HG03457 (cell line): Measurements from ENCODE around the gene NR1H2.

ENCODE experiments used
- ATAC-seq: cut with Tn5 transposase; IDR thresholded peaks from one replicate; pipeline ENCODE4 v1.9.1; 2021; ENCODE audit warnings: moderate number of reproducible peaks; ENCODE audit not compliant: unreplicated experiment

Gene NR1H2

GRCh38 chr19:50420127-50420526 lies 43.9 kb downstream of the NR1H2 start:
- ATAC-seq = no peak

DNA sequence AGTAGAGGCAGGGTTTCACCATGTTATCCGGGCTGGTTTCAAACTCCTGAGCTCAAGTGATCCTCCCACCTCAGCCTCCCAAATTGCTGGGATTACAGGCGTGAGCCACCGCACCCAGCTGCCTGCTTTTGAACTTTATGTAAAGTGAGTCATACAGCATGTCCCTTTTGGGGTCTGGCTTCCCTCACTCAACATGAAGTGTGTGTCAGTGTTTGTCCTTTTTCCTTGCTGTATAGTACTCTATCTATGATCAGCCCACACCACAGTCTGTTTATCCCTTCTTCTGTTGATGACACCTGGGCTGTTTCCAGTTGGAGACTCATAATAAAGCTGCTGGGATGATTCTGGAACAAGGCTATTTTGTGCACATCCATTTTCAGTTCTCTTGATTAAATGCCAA lies 44.6 kb downstream of the NR1H2 start:
- no peak for ATAC-seq

DNA sequence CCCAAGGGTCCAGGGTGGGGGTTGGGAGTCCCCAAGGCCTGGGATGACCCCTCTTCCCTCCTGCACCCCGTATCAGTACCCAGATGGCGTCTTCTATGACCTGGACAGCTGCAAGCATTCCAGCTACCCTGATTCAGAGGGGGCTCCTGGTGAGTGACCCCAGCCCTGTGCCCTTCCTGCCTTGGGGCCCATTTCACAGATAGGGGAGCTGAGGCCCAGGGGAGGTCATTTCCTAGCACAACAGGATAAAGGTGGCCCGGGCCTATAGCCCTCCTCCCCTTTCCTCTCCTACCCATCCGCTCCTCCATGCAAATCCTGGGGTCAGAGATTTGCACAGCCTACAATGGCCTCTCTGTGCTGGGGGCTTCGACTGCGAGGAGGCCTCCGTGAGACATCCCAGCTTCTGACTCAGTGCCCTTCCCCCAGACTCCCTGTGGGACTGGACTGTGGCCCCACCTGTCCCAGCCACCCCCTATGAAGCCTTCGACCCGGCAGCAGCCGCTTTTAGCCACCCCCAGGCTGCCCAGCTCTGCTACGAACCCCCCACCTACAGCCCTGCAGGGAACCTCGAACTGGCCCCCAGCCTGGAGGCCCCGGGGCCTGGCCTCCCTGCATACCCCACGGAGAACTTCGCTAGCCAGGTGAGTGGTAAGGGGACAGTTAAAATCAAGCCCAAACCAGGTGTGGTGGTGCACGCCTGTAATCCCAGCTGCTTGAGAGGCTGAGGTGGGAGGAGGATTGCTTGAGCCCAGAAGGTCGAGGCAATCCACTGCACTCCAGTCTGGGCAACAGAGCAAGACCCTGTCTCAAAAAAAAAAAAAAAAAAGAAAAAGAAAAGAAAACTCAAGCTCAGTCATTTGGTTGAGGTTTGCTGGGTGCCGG lies 46.4 kb downstream of the NR1H2 start:
- no peak for ATAC-seq

- no peak for ATAC-seq
Measured at GRCh38 chr19:50423279-50424113, 47.2 kb downstream of the NR1H2 start.

- ATAC-seq = no peak
Measured at GRCh38 chr19:50425581-50425980, 49.3 kb downstream of the NR1H2 start.

DNA sequence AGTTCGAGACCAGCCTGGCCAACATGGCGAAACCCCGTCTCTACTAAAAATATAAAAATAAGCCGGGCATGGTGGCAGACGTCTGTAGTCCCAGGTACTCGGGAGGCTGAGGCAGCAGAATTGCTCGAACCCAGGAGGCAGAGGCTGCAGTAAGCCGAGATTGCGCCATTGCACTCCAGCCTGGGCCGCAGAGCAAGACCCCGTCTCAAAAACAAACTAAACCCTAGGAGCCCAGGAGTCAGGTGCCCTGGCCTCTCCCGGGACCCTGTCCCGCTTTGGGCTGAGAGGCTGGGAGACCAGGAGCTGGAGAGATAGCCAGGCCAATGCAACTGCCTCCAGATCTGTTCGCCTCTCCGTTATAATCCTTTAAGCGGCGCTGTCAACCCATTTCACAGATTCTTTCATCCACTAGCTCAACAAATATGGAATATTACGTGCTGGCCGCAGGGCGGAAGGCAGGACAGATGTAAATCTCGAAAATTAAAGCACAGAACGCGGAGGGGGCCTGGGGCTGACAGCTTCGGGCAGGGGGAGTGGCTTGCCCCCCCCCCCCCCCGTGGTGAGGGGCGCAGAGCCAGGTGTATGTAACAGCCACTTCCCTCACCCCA lies 51.2 kb downstream of the NR1H2 start:
- no peak for ATAC-seq

DNA sequence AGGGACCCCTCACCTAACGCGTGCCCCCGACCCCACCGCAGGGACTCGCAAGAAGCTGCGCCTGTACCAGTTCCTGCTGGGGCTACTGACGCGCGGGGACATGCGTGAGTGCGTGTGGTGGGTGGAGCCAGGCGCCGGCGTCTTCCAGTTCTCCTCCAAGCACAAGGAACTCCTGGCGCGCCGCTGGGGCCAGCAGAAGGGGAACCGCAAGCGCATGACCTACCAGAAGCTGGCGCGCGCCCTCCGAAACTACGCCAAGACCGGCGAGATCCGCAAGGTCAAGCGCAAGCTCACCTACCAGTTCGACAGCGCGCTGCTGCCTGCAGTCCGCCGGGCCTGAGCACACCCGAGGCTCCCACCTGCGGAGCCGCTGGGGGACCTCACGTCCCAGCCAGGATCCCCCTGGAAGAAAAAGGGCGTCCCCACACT lies 51.8 kb downstream of the NR1H2 start:
- no peak for ATAC-seq

DNA sequence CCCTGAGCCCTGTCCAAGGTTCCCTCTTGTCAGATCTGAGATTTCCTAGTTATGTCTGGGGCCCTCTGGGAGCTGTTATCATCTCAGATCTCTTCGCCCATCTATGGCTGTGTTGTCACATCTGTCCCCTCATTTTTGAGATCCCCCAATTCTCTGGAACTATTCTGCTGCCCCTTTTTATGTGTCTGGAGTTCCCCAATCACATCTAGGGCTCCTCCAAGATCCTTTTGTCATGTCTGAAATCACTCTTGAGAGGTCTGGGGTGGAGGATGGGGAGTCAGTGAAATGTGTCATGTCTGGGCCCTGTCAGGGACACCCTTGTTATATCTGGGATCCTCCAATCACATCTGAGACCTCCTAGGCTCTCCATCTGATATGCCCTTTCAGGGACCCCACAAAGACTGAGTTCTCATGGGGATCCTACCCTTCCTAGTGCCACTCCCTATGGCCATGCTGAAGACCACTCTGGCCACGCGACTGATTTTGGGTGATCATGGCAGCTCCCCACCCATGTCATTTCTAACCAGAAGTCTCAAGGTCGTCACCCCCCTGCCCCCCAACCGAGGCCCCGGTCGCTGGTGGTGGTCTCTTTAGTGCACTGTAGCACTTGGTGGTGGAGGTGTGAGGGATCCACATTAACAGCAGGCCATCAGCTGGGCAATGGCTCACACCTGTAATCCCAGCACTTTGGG lies 52.7 kb downstream of the NR1H2 start:
- ATAC-seq = no peak

DNA sequence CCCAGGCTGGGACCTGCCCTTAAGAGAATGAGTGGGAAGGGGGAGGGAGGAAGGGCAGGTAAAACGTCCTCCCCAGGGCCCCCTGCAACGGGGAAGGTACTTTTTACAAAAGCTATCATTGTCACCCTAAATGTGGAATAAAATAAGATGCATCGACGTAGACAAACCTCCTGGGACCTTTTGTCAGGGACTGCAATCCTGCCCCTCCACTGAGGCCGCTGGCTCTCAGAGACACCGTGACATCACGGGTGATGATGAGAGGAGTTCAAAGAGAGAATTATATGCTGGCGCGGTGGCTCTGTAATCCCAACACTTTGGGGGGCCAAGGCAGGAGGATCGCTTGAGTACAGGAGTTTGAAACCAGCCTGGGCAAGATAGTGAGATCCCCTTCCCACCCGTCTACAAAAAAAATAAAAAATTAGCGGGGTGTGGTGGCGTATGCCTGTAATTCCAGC lies 54.7 kb downstream of the NR1H2 start:
- ATAC-seq = no peak

DNA sequence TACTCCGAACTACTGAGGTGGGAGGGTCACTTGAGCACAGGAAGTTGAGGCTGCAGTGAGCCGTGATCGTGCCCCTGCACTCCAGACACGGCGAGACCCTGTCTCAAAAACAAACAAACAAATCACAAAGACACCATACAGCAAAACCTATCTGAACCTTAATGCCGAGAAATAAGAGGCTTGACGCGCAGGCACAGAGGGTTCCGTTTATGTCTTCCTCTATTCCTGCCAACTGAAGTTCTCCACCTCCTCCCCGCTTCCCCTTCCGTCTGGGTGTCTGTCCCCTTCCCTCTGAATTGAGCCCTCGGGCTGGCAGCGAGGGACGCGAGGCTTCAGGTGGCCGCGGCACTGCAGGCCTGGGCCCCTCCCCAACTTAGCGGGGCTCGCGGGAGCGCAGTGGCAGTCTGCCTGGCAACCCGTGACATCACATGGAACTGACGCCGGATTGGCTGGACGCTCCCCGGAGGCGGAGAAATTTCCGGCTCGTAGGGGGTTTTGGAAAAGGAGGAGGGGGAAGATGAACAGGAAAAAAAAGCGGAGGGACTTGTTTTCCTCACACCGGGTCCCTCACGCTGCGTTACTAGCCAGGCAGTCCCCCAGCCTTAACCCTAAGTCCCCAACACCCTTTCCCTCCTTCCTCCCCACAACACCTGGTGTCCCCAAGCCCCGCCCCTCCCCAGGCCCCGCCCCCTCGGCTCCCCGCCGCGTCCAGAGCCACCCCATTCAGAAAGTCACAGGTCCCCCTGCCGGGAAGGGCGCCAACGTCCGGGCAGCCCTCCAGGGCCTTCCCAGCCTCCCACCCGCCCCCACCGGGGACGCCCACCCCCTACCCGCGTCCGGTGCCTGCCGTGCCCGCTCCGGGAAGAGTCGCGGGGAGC lies 55.3 kb downstream of the NR1H2 start:
- peak; percentile 46 for ATAC-seq

DNA sequence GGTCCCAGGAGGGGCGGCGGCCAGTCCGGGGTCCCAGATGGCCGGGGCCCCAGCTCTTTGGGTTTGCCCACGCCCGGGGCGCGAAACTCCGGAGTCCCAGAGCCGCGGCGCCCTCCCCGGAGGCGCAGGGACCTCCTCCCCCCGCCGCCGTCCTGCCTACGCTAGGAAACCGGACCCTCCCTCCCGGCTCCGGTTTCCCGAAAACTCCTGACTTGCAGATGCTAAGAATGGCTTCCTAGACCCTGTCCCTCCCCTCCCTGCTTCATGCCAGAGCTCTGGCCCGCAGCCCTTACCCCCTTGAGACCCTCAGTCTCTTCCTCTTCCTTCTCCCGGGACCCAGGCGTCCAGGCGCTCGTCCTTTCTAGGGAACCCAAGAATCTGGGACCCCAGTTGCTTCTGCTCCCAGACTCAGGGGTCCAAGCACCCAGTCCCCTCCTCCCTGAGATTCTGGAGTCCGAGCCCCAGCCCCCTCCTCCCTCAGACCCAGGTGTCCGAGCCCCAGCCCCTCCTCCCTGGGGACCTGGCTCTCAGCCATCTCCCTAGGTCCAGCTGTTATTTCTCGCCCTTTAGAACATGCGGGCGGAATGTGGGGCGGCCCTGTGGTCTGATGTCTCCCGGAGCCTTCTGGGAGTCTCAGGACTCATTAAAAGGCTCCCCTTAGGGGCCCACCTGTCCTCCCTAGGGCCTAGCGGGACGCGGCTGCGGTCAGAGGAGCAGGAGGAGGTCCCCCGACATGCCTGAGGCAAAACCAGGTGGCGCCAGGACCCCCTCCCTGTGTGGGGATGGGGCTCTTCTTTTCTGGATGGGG lies 56.2 kb downstream of the NR1H2 start, which contains the start of gene MYBPC2:
TSS of gene MYBPC2 (plus strand) at position 672 of the 808 bp plus-strand sequence. CDS start at position 734, 62 bp downstream.
- no peak for ATAC-seq
